ENCODE data around the gene CFAP410. TPM values are rescaled to one million over a fixed set of nuclear protein-coding genes. Genes with fewer than 3 reads are reported as not detected.

CFAP410 gene
- total RNA-seq, 2 experiments from 2014 or later: 15.1 to 20.6 TPM

GRCh38 chr21:44329971-44330681 lies 9.1 kb downstream of the CFAP410 start:
- no peaks in the 10 kb centered on the region for H4K20me1 ChIP-seq (ENCODE audit: insufficient read depth, low read length)
- H3K4me3 ChIP-seq (ENCODE audit: low read depth, low read length, poor library complexity, severe bottlenecking): no peak overlapping the region
- no peak overlapping the region for H2AFZ ChIP-seq (ENCODE audit: low read length)
- H3K9me3 ChIP-seq (ENCODE audit: low read length): no peaks in the 10 kb centered on the region
- no TSS peak for BruUV-seq (replicated peaks)
- no peaks in the 10 kb centered on the region for H3K9me2 ChIP-seq (ENCODE audit: insufficient read depth, low read length)
- H3K4me2 ChIP-seq (ENCODE audit: low read length): no peak overlapping the region
- ChIA-PET CTCF (ENCODE audit: unreplicated experiment) (no interaction called here), POLR2A (no interaction called here)
- H3K4me1 ChIP-seq (ENCODE audit: insufficient read depth, low read length, poor library complexity, severe bottlenecking): no peaks in the 10 kb centered on the region
- H3K36me3 ChIP-seq (ENCODE audit: insufficient read depth, low read length): peaks cover 9% of the 10 kb centered on the region; the same call in 1 of the 2 replicates
- no peaks in the 10 kb centered on the region for H3K79me2 ChIP-seq (ENCODE audit: insufficient read depth, low read depth, low read length)
- H3K27ac ChIP-seq (ENCODE audit: low read depth, low read length, poor library complexity, severe bottlenecking): no peak overlapping the region
- no peak for DNase-seq (ENCODE audit: low spot score)
- TF ChIP-seq CTCF (conservative IDR thresholded peaks at IDR 0.05; ENCODE audit: low read length) (no peak), EZH2phosphoT487 (IDR thresholded peaks at IDR 0.05; ENCODE audit: borderline replicate concordance, low read depth, low read length) (no peak)
- intact Hi-C loops (cut with micrococcal nuclease; ENCODE audit: unreplicated experiment): no loop called here

- DNase-seq (ENCODE audit: low spot score): no peak
- no peaks in the 10 kb centered on the region for H3K9me2 ChIP-seq (ENCODE audit: insufficient read depth, low read length)
- intact Hi-C loops (cut with micrococcal nuclease; ENCODE audit: unreplicated experiment): no loop called here
- no peak overlapping the region for H3K4me2 ChIP-seq (ENCODE audit: low read length)
- H3K79me2 ChIP-seq (ENCODE audit: insufficient read depth, low read depth, low read length): no peaks in the 10 kb centered on the region
- TF ChIP-seq CTCF (conservative IDR thresholded peaks at IDR 0.05; ENCODE audit: low read length) (no peak), EZH2phosphoT487 (IDR thresholded peaks at IDR 0.05; ENCODE audit: borderline replicate concordance, low read depth, low read length) (no peak)
- no peak overlapping the region for H2AFZ ChIP-seq (ENCODE audit: low read length)
- ChIA-PET POLR2A (no interaction called here), CTCF (ENCODE audit: unreplicated experiment) (no interaction called here)
- no peaks in the 10 kb centered on the region for H3K4me1 ChIP-seq (ENCODE audit: insufficient read depth, low read length, poor library complexity, severe bottlenecking)
- H3K27ac ChIP-seq (ENCODE audit: low read depth, low read length, poor library complexity, severe bottlenecking): no peak overlapping the region
- H3K9me3 ChIP-seq (ENCODE audit: low read length): no peaks in the 10 kb centered on the region
- H3K36me3 ChIP-seq (ENCODE audit: insufficient read depth, low read length): peaks cover 17% of the 10 kb centered on the region; the same call in 1 of the 2 replicates
- no TSS peak for BruUV-seq (replicated peaks)
- no peak overlapping the region for H3K4me3 ChIP-seq (ENCODE audit: low read depth, low read length, poor library complexity, severe bottlenecking)
- H4K20me1 ChIP-seq (ENCODE audit: insufficient read depth, low read length): no peaks in the 10 kb centered on the region
Measured at GRCh38 chr21:44329086-44329889, 9.9 kb downstream of the CFAP410 start.

Data from OCI-LY7 (cell line).